Measurements from ENCODE around the gene CHN2. TPM values are rescaled to one million over a fixed set of nuclear protein-coding genes. Genes with fewer than 3 reads are reported as not detected.

The CHN2 gene
- total RNA-seq, 4 donors from 2014 or later: 5.6 to 36.7 (median 16.8) TPM

DNA sequence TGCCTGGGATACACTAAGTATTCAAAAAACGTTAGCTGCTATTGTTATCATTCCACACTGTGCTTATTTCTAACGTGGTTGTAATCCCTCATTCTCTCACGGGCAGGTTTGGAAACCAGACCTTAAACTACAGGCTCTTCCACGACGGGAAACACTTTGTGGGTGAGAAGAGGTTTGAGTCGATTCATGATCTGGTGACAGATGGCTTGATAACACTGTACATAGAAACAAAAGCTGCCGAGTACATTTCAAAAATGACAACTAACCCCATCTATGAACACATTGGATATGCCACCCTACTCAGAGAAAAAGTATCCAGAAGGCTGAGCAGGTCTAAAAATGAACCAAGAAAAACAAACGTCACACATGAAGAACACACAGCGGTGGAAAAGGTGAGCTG is 205.9 kb downstream of the CHN2 start:
- no peak for DNase-seq
- no peaks in the 10 kb centered on the region for H3K36me3 ChIP-seq
- no peaks in the 10 kb centered on the region for H3K27me3 ChIP-seq
- no peak overlapping the region for H3K27ac ChIP-seq
- H3K9me3 ChIP-seq: no peaks in the 10 kb centered on the region
- WGBS, 2 donors (ENCODE audit: low coverage in 1 of 2): 82% methylated on average over 9 of the region's 9 CpGs
- H3K4me1 ChIP-seq: peaks cover 0 to 2% (median 0%) of the 10 kb centered on the region in 4 donors
- in situ Hi-C loops (cut with MboI; ENCODE audit: low pct_ligation_motif_present in 1 of 4, low pct_unique_long_range_greater_than_20kb in 1 of 4, low sequenced_read_pairs in 3 of 4): loop anchor here in 3 of 4 donors (10.0 to 25.0 kb wide), 4 partner anchors 206 to 476 kb away; partner anchors contain the start of gene CHN2 (in 2 of the 3)
- TF ChIP-seq, protein P1, sequence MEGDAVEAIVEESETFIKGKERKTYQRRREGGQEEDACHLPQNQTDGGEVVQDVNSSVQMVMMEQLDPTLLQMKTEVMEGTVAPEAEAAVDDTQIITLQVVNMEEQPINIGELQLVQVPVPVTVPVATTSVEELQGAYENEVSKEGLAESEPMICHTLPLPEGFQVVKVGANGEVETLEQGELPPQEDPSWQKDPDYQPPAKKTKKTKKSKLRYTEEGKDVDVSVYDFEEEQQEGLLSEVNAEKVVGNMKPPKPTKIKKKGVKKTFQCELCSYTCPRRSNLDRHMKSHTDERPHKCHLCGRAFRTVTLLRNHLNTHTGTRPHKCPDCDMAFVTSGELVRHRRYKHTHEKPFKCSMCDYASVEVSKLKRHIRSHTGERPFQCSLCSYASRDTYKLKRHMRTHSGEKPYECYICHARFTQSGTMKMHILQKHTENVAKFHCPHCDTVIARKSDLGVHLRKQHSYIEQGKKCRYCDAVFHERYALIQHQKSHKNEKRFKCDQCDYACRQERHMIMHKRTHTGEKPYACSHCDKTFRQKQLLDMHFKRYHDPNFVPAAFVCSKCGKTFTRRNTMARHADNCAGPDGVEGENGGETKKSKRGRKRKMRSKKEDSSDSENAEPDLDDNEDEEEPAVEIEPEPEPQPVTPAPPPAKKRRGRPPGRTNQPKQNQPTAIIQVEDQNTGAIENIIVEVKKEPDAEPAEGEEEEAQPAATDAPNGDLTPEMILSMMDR (IDR thresholded peaks at IDR 0.05): no peak
- intact Hi-C loops (cut with DNase I; ENCODE audit: low total_unique reads): no loop called here
- no peak overlapping the region for H3K4me3 ChIP-seq

GRCh38 chr7:29401769-29402168 is 207.2 kb downstream of the CHN2 start:
- in situ Hi-C loops (cut with MboI; ENCODE audit: low pct_ligation_motif_present in 1 of 4, low pct_unique_long_range_greater_than_20kb in 1 of 4, low sequenced_read_pairs in 3 of 4): loop anchor here in 3 of 4 donors (10.0 to 25.0 kb wide), 4 partner anchors 207 to 477 kb away; partner anchors contain the start of gene CHN2 (in 2 of the 3)
- no peaks in the 10 kb centered on the region for H3K27me3 ChIP-seq
- no peak for DNase-seq
- TF ChIP-seq POLR2AphosphoS5 (IDR thresholded peaks at IDR 0.05): no peak
- no peak for TF ChIP-seq EP300 (IDR thresholded peaks at IDR 0.05; ENCODE audit: low read depth)
- TF ChIP-seq, protein P1 (IDR thresholded peaks at IDR 0.05): no peak
- no peak for TF ChIP-seq POLR2A (IDR thresholded peaks at IDR 0.05)
- intact Hi-C loops (cut with DNase I; ENCODE audit: low total_unique reads): no loop called here
- peaks cover 0 to 11% (median 3%) of the 10 kb centered on the region in 4 donors for H3K4me1 ChIP-seq
- no peaks in the 10 kb centered on the region for H3K36me3 ChIP-seq
- H3K9me3 ChIP-seq: no peaks in the 10 kb centered on the region
- H3K27ac ChIP-seq: no peak overlapping the region
- WGBS, 2 donors (ENCODE audit: low coverage in 1 of 2): 88% methylated on average over 11 of the region's 11 CpGs; no CpG with 5 or more reads in 1 of the 2 donors
- no peak overlapping the region for H3K4me3 ChIP-seq

DNA sequence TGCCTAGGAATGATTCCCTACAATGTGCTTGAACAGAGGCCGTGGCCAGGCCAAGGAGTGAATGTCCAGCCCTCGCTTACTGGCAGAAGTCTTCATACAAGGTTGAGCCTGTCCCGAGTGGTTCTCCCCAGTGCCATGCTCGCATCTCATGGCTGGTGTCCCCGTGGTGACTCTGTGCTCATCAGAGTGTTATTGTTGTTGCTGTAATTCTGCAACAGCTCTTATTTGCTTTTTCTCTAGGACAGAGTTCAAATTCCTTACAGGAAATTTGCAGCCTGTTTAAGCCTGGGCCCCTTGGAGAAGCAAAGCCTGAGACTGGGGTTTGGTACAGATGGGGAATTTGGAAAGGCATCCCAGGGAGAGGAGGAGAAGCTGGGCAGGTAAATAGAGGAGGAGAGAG is 211.3 kb downstream of the CHN2 start:
- no peak for DNase-seq
- peaks cover 0 to 11% (median 3%) of the 10 kb centered on the region in 4 donors for H3K4me1 ChIP-seq
- in situ Hi-C loops (cut with MboI; ENCODE audit: low pct_ligation_motif_present in 1 of 4, low pct_unique_long_range_greater_than_20kb in 1 of 4, low sequenced_read_pairs in 3 of 4): loop anchor here (5.0 to 25.0 kb wide), 7 partner anchors 211 to 484 kb away; partner anchors contain the start of gene CHN2 (in 4 of the 4)
- H3K9me3 ChIP-seq: no peaks in the 10 kb centered on the region
- H3K4me3 ChIP-seq: no peak overlapping the region
- TF ChIP-seq EP300 (IDR thresholded peaks at IDR 0.05; ENCODE audit: low read depth) (no peak), POLR2AphosphoS5 (IDR thresholded peaks at IDR 0.05) (no peak), POLR2A (IDR thresholded peaks at IDR 0.05) (no peak)
- TF ChIP-seq, protein P1 (IDR thresholded peaks at IDR 0.05): no peak
- intact Hi-C loops (cut with DNase I; ENCODE audit: low total_unique reads): loop anchor here (2.0 to 5.0 kb wide), 3 partner anchors 215 to 479 kb away; no protein-coding TSS in a partner anchor
- 40 to 74% methylated on average over 1 to 5 of the region's 5 CpGs for WGBS, 2 donors (ENCODE audit: low coverage in 1 of 2)
- H3K36me3 ChIP-seq: no peaks in the 10 kb centered on the region
- H3K27me3 ChIP-seq: no peaks in the 10 kb centered on the region
- no peak overlapping the region for H3K27ac ChIP-seq

DNA sequence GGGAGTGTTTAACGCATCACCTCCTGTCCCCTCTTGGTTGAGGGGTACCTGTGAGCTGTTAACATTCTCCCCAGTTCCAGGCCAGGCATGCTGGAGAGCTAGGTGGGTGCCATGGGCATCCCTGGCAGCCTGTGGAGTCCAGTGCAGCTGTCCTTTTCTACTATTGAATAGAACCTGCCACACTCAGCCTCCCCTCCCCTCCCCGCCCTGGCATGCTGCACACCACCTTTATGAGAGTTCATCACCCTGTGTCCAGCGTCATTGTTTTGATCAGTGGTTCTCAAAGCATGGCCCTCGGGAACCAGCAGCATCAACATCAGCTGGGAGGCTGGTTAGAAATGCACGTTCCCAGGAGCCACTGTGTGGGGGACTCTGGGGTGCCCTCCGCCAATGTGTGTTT is 211.8 kb downstream of the CHN2 start:
- Histone ChIP-seq H3K36me3 (no peaks in the 10 kb centered on the region), H3K4me1 (peaks cover 0 to 11% (median 3%) of the 10 kb centered on the region in 4 donors), H3K27me3 (no peaks in the 10 kb centered on the region), H3K27ac (no peak overlapping the region), H3K4me3 (no peak overlapping the region), H3K9me3 (no peaks in the 10 kb centered on the region)
- TF ChIP-seq POLR2A (IDR thresholded peaks at IDR 0.05) (no peak), EP300 (IDR thresholded peaks at IDR 0.05; ENCODE audit: low read depth) (no peak), POLR2AphosphoS5 (IDR thresholded peaks at IDR 0.05) (no peak)
- TF ChIP-seq, protein P1 (IDR thresholded peaks at IDR 0.05): no peak
- in situ Hi-C loops (cut with MboI; ENCODE audit: low pct_ligation_motif_present in 1 of 4, low pct_unique_long_range_greater_than_20kb in 1 of 4, low sequenced_read_pairs in 3 of 4) (loop anchor here (5.0 to 25.0 kb wide), 7 partner anchors 212 to 484 kb away; partner anchors contain the start of gene CHN2 (in 4 of the 4)), intact Hi-C loops (cut with DNase I; ENCODE audit: low total_unique reads) (loop anchor here (2.0 to 5.0 kb wide), 3 partner anchors 216 to 480 kb away; no protein-coding TSS in a partner anchor)
- WGBS, 2 donors (ENCODE audit: low coverage in 1 of 2): 82% methylated on average over 6 of the region's 6 CpGs; no CpG with 5 or more reads in 1 of the 2 donors
- no peak for DNase-seq

Measured in transverse colon (tissue), 4 donors.